ENCODE data around the gene EPB41L1. TPM values are rescaled to one million over a fixed set of nuclear protein-coding genes. Genes with fewer than 3 reads are reported as not detected.

The EPB41L1 gene
- total RNA-seq, 3 donors from 2014 or later (not counting 1 experiment from before 2014, with no cell fraction given) = 0.21 to 0.29 TPM; not detected in 1

- Mint-ChIP-seq H3K4me3 (no peak overlapping the region), H3K9me3 (no peaks in the 10 kb centered on the region), H3K36me3 (no peaks in the 10 kb centered on the region), H3K27ac (no peak overlapping the region), H3K27me3 (ENCODE audit: low read depth in 2 of 2) (peaks cover 0 to 2% of the 10 kb centered on the region in 2 donors), H3K4me1 (no peaks in the 10 kb centered on the region)
- Histone ChIP-seq H3K9me3 (ENCODE audit: control insufficient read depth, insufficient read depth, low read length) (no peaks in the 10 kb centered on the region), H3K27ac (ENCODE audit: low read length) (no peak overlapping the region), H3K36me3 (ENCODE audit: control insufficient read depth, insufficient read depth, low read length) (no peaks in the 10 kb centered on the region), H3K4me1 (ENCODE audit: control insufficient read depth, insufficient read depth, low read length) (no peaks in the 10 kb centered on the region), H3K4me3 (ENCODE audit: low read length) (no peak overlapping the region), H3K27me3 (ENCODE audit: control insufficient read depth, insufficient read depth, low read length) (no peaks in the 10 kb centered on the region)
- intact Hi-C loops (cut with micrococcal nuclease) = no loop called here
- WGBS (ENCODE audit: insufficient coverage) = 71% methylated on average over 14 of the region's 14 CpGs
- DNase-seq (no peak), ATAC-seq (no peak)
- TF ChIP-seq, protein P1, sequence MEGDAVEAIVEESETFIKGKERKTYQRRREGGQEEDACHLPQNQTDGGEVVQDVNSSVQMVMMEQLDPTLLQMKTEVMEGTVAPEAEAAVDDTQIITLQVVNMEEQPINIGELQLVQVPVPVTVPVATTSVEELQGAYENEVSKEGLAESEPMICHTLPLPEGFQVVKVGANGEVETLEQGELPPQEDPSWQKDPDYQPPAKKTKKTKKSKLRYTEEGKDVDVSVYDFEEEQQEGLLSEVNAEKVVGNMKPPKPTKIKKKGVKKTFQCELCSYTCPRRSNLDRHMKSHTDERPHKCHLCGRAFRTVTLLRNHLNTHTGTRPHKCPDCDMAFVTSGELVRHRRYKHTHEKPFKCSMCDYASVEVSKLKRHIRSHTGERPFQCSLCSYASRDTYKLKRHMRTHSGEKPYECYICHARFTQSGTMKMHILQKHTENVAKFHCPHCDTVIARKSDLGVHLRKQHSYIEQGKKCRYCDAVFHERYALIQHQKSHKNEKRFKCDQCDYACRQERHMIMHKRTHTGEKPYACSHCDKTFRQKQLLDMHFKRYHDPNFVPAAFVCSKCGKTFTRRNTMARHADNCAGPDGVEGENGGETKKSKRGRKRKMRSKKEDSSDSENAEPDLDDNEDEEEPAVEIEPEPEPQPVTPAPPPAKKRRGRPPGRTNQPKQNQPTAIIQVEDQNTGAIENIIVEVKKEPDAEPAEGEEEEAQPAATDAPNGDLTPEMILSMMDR (IDR thresholded peaks at IDR 0.05) = no peak
Observed at GRCh38 chr20:36162272-36162966, 7.9 kb downstream of the EPB41L1 start.

DNA sequence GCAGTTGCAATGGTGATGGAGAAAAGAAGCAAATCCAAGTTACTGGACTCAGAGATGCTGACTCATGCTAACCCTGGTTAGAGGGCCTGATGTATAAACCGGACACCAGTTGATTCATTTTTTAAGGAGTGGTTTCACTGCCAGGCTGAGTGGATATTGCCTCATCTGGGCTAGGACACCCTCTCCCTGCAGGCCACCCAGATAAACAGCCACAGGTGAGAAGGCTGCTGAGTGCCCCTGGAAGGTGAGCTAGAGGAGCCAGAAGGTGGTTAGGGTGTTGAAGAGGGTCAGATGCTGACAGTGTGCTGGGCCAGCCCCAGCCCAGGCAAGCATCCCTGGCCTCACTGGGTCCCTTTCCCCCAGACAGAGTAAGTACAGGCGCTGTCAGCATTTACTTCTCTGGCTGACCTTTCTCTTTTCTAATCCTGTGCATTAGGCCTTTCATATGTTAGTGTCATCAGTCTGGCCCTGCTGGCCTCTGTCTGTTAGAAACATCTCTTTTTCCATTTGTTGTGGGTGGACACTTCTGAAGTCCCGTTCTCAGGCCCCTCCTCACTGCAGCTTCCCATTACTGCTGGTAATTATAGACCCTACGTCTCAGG lies 13.5 kb downstream of the EPB41L1 start:
- intact Hi-C loops (cut with micrococcal nuclease) = no loop called here

GRCh38 chr20:36170542-36171215 lies 16.1 kb downstream of the EPB41L1 start:
- H3K27me3 ChIP-seq (ENCODE audit: control insufficient read depth, insufficient read depth, low read length) = no peaks in the 10 kb centered on the region
- DNase-seq (no peak), ATAC-seq (no peak)
- H3K27ac Mint-ChIP-seq = no peak overlapping the region
- TF ChIP-seq, protein P1 (IDR thresholded peaks at IDR 0.05) = no peak
- H3K4me1 Mint-ChIP-seq = peaks cover 11% of the 10 kb centered on the region in 2 donors
- peaks cover 7% of the 10 kb centered on the region for H3K4me1 ChIP-seq (ENCODE audit: control insufficient read depth, insufficient read depth, low read length)
- intact Hi-C loops (cut with micrococcal nuclease) = no loop called here
- H3K36me3 Mint-ChIP-seq = no peaks in the 10 kb centered on the region
- H3K27ac ChIP-seq (ENCODE audit: low read length) = no peak overlapping the region
- no peaks in the 10 kb centered on the region for H3K27me3 Mint-ChIP-seq (ENCODE audit: low read depth in 2 of 2)
- H3K36me3 ChIP-seq (ENCODE audit: control insufficient read depth, insufficient read depth, low read length) = no peaks in the 10 kb centered on the region
- no peak overlapping the region for H3K4me3 Mint-ChIP-seq
- no peaks in the 10 kb centered on the region for H3K9me3 Mint-ChIP-seq
- H3K9me3 ChIP-seq (ENCODE audit: control insufficient read depth, insufficient read depth, low read length) = no peaks in the 10 kb centered on the region
- WGBS (ENCODE audit: insufficient coverage) = 83% methylated on average over 10 of the region's 10 CpGs
- no peak overlapping the region for H3K4me3 ChIP-seq (ENCODE audit: low read length)

More for the DNA sequence above, 13.5 kb downstream of the EPB41L1 start:
- H3K36me3 ChIP-seq (ENCODE audit: control insufficient read depth, insufficient read depth, low read length) = no peaks in the 10 kb centered on the region
- H3K27me3 ChIP-seq (ENCODE audit: control insufficient read depth, insufficient read depth, low read length) = no peaks in the 10 kb centered on the region
- no peaks in the 10 kb centered on the region for H3K9me3 ChIP-seq (ENCODE audit: control insufficient read depth, insufficient read depth, low read length)
- DNase-seq = no peak
- TF ChIP-seq, protein P1 (IDR thresholded peaks at IDR 0.05) = no peak
- H3K27ac ChIP-seq (ENCODE audit: low read length) = no peak overlapping the region
- 92% methylated on average over 3 of the region's 4 CpGs for WGBS (ENCODE audit: insufficient coverage)
- H3K4me1 ChIP-seq (ENCODE audit: control insufficient read depth, insufficient read depth, low read length) = no peaks in the 10 kb centered on the region
- no peak for ATAC-seq
- Mint-ChIP-seq H3K9me3 (no peaks in the 10 kb centered on the region), H3K36me3 (no peaks in the 10 kb centered on the region), H3K27me3 (ENCODE audit: low read depth in 2 of 2) (peaks cover 0 to 2% of the 10 kb centered on the region in 2 donors), H3K4me3 (no peak overlapping the region), H3K4me1 (peaks cover 2% of the 10 kb centered on the region in 2 donors), H3K27ac (no peak overlapping the region)
- no peak overlapping the region for H3K4me3 ChIP-seq (ENCODE audit: low read length)

All from natural killer cell (primary cell).